Liver (tissue), 9 donors: ENCODE data around the gene PCDH8. TPM values are rescaled to one million over a fixed set of nuclear protein-coding genes. Genes with fewer than 3 reads are reported as not detected.

Source experiments
- DNase-seq: peaks from one replicate; pipeline ENCODE4 v3.0.0-alpha.2; 2017; ENCODE audit warnings: low spot score
- H3K27ac ChIP-seq, 2 donors: one replicate each; pipeline ENCODE4 v1.7.0; 2013; ENCODE audit warnings: inconsistent platforms in 2 of 2, low read length in 2 of 2, control low read depth in 1 of 2, low read depth in 1 of 2, mild to moderate bottlenecking in 1 of 2
- H3K27me3 ChIP-seq, 4 donors: one replicate each; pipeline versions ENCODE4 v1.6.1 to v1.7.0; 2013; ENCODE audit warnings: low read length in 3 of 4, inconsistent platforms in 1 of 4, mild to moderate bottlenecking in 1 of 4, moderate library complexity in 1 of 4; ENCODE audit not compliant: control insufficient read depth in 4 of 4, insufficient read depth in 4 of 4
- H3K36me3 ChIP-seq, 4 donors: one replicate each; pipeline versions ENCODE4 v1.6.1 to v1.7.0; 2013; ENCODE audit warnings: low read length in 3 of 4, mild to moderate bottlenecking in 3 of 4, low read depth in 1 of 4, moderate library complexity in 1 of 4; ENCODE audit not compliant: control insufficient read depth in 4 of 4, insufficient read depth in 3 of 4
- H3K4me1 ChIP-seq, 4 donors: one replicate each; pipeline versions ENCODE4 v1.6.1 to v1.7.0; 2013; ENCODE audit warnings: low read length in 3 of 4, mild to moderate bottlenecking in 3 of 4, moderate library complexity in 1 of 4; ENCODE audit not compliant: control insufficient read depth in 4 of 4, insufficient read depth in 4 of 4
- H3K4me3 ChIP-seq, 3 donors: one replicate each; pipeline versions ENCODE4 v1.6.1 to v1.7.0; 2013; ENCODE audit warnings: low read length in 3 of 3, control low read depth in 1 of 3, low read depth in 1 of 3, mild to moderate bottlenecking in 1 of 3
- H3K9ac ChIP-seq, 2 donors: one replicate each; pipeline ENCODE4 v1.7.0; 2013; ENCODE audit warnings: low read length in 2 of 2, mild to moderate bottlenecking in 2 of 2, moderate library complexity in 2 of 2, control low read depth in 1 of 2, low read depth in 1 of 2
- H3K9me3 ChIP-seq, 4 donors: one replicate each; pipeline versions ENCODE4 v1.6.1 to v1.7.0; 2013; ENCODE audit warnings: low read length in 3 of 4; ENCODE audit not compliant: control insufficient read depth in 4 of 4
- ATF3 ChIP-seq: IDR thresholded peaks from 2 replicates; pipeline ENCODE4 v1.6.1; 2016; ENCODE audit warnings: antibody characterized with exemption
- CTCF ChIP-seq: fragments of 150-350 bp; IDR thresholded peaks from 2 replicates; pipeline ENCODE4 v1.5.1; 2017; ENCODE audit warnings: improper control_type of control experiment, low read depth, low read length; ENCODE audit not compliant: missing input control
- EGR1 ChIP-seq, 2 donors: IDR thresholded peaks; 2 replicates each; pipeline ENCODE4 v1.6.1; 2016 to 2018; ENCODE audit warnings: antibody characterized with exemption in 2 of 2, low read depth in 2 of 2
- JUND ChIP-seq, 2 donors: IDR thresholded peaks; 2 replicates each; pipeline ENCODE4 v1.6.1; 2016; ENCODE audit warnings: antibody characterized with exemption in 2 of 2
- MAX ChIP-seq: IDR thresholded peaks from 2 replicates; pipeline ENCODE4 v1.6.1; 2016; ENCODE audit warnings: antibody characterized with exemption
- NR2F2 ChIP-seq: IDR thresholded peaks from 2 replicates; pipeline ENCODE4 v1.6.1; 2016; ENCODE audit warnings: antibody characterized with exemption
- REST ChIP-seq: IDR thresholded peaks from 2 replicates; pipeline ENCODE4 v1.6.1; 2016; ENCODE audit warnings: antibody characterized with exemption, mild to moderate bottlenecking
- RXRA ChIP-seq, 2 donors: IDR thresholded peaks; 2 replicates each; pipeline ENCODE4 v1.6.1; 2017 to 2018; ENCODE audit warnings: antibody characterized with exemption in 2 of 2, mild to moderate bottlenecking in 1 of 2
- SP1 ChIP-seq: IDR thresholded peaks from 2 replicates; pipeline ENCODE4 v1.6.1; 2018; ENCODE audit warnings: antibody characterized with exemption, mild to moderate bottlenecking
- YY1 ChIP-seq: IDR thresholded peaks from 2 replicates; pipeline ENCODE4 v1.6.1; 2016; ENCODE audit warnings: antibody characterized with exemption, mild to moderate bottlenecking
- ZBTB33 ChIP-seq: IDR thresholded peaks from 2 replicates; pipeline ENCODE4 v1.6.1; 2016; ENCODE audit warnings: antibody characterized with exemption
- WGBS: extraction: QIAGEN DNeasy Blood & Tissue Kit; methylation state at CpG from one replicate; pipeline ENCODE4 v1.1.7; 2013; 5-methylcytosine and 5-hydroxymethylcytosine counted together
- polyA plus RNA-seq, 2 donors: library from polyadenylated mRNA; stranded (reverse) in 1 of 2; unstranded in 1 of 2; fragments of 200-250 nt in 1 of 2; fragments of >200 nt in 1 of 2; fragmentation: Nextera tagmentation in 1 of 2; extraction: Ambion mirVana in 1 of 2; gene quantifications; one replicate each; pipeline versions ENCODE4 v1.2.1 to v1.2.3, GENCODE V29; 2013 to 2015
- total RNA-seq, 2 donors: library from RNA; depleted of rRNA; stranded (reverse); fragments of >200 nt; gene quantifications; one replicate each; pipeline ENCODE4 v1.2.3, GENCODE V29; 2014
- donor health status: healthy.
- donor health status: healthy.
- donor health status: healthy.
- donor health status: healthy.
- donor health status: healthy.

The PCDH8 gene
- total and polyA plus RNA-seq, 4 donors, result not detected

GRCh38 chr13:52844836-52845235, 3.6 kb downstream of the PCDH8 start:
- peaks cover 10 to 30% (median 22%) of the 10 kb centered on the region in 4 donors for H3K27me3 ChIP-seq
- H3K36me3 ChIP-seq, result no peaks in the 10 kb centered on the region
- no peak overlapping the region for H3K9ac ChIP-seq
- no peak for TF ChIP-seq NR2F2
- no peak for TF ChIP-seq JUND (IDR thresholded peaks at IDR 0.05)
- TF ChIP-seq ATF3, result no peak
- no peak for TF ChIP-seq RXRA (IDR thresholded peaks at IDR 0.05)
- no peak overlapping the region for H3K4me3 ChIP-seq
- H3K27ac ChIP-seq, result no peak overlapping the region
- WGBS, result 76% methylated on average over 11 of the region's 11 CpGs
- H3K9me3 ChIP-seq, result peaks cover 0 to 5% (median 2%) of the 10 kb centered on the region in 4 donors
- no peak for DNase-seq
- H3K4me1 ChIP-seq, result peaks cover 0 to 10% (median 6%) of the 10 kb centered on the region in 4 donors

- Histone ChIP-seq H3K36me3 (no peaks in the 10 kb centered on the region), H3K27me3 (peaks cover 5 to 18% (median 15%) of the 10 kb centered on the region in 4 donors), H3K9ac (no peak overlapping the region), H3K4me3 (no peak overlapping the region), H3K27ac (no peak overlapping the region), H3K9me3 (peaks cover 0 to 3% (median 0%) of the 10 kb centered on the region in 4 donors), H3K4me1 (peaks cover 0 to 10% (median 6%) of the 10 kb centered on the region in 4 donors)
- no peak for TF ChIP-seq MAX
- no peak for TF ChIP-seq CTCF
- DNase-seq, result no peak
- 43% methylated on average over 10 of the region's 10 CpGs for WGBS
These were observed 6.0 kb downstream of the PCDH8 start for GRCh38 chr13:52842441-52842840.

GRCh38 chr13:52840066-52840465, 8.4 kb downstream of the PCDH8 start:
- TF ChIP-seq SP1 (no peak), REST (no peak), EGR1 (IDR thresholded peaks at IDR 0.05; ENCODE audit: low read depth in 2 of 2) (no peak), YY1 (no peak), ZBTB33 (no peak), RXRA (IDR thresholded peaks at IDR 0.05) (no peak)
- peaks cover 3 to 12% (median 7%) of the 10 kb centered on the region in 4 donors for H3K27me3 ChIP-seq
- 68% methylated on average over 6 of the region's 6 CpGs for WGBS
- DNase-seq, result no peak
- H3K27ac ChIP-seq, result no peak overlapping the region
- no peaks in the 10 kb centered on the region for H3K9me3 ChIP-seq
- no peak overlapping the region for H3K4me3 ChIP-seq
- H3K9ac ChIP-seq, result no peak overlapping the region
- no peaks in the 10 kb centered on the region for H3K36me3 ChIP-seq
- H3K4me1 ChIP-seq, result no peaks in the 10 kb centered on the region
